Activated CD8-positive, alpha-beta memory T cell treated with anti-CD3 and anti-CD28 coated beads, Interleukin-2, amount 50 U/mL, for 1 hour (primary cell): ENCODE measurements around the gene FAIM2.

Experiments
- DNase-seq: peaks from one replicate; pipeline ENCODE4 v3.0.0-alpha.2; 2020; ENCODE audit errors: extremely low read depth

The FAIM2 gene

GRCh38 chr12:49939707-49940106, 36.0 kb upstream of the FAIM2 start:
- DNase-seq: no peak

- no peak for DNase-seq
These were observed 35.6 kb upstream of the FAIM2 start for GRCh38 chr12:49939307-49939706.

GRCh38 chr12:49937639-49938300, 34.1 kb upstream of the FAIM2 start:
- no peak for DNase-seq

GRCh38 chr12:49936925-49937324, 33.2 kb upstream of the FAIM2 start:
- DNase-seq: no peak

- DNase-seq: no peak
These were observed 30.8 kb upstream of the FAIM2 start for GRCh38 chr12:49934505-49934904.

- DNase-seq: no peak
These were observed 30.1 kb upstream of the FAIM2 start for GRCh38 chr12:49933796-49934195.

- no peak for DNase-seq
These were observed 28.9 kb upstream of the FAIM2 start for GRCh38 chr12:49932533-49933130.

- no peak for DNase-seq
These were observed 28.3 kb upstream of the FAIM2 start for GRCh38 chr12:49932023-49932422.

- DNase-seq: no peak
These were observed 27.0 kb upstream of the FAIM2 start for GRCh38 chr12:49930515-49931288.

GRCh38 chr12:49929581-49929980, 25.9 kb upstream of the FAIM2 start:
- DNase-seq: no peak

- DNase-seq: no peak
These were observed 24.8 kb upstream of the FAIM2 start for GRCh38 chr12:49928471-49928870.

- DNase-seq: no peak
These were observed 21.9 kb upstream of the FAIM2 start for GRCh38 chr12:49925433-49926204.

- no peak for DNase-seq
These were observed 21.0 kb upstream of the FAIM2 start for GRCh38 chr12:49924628-49925246.

- no peak for DNase-seq
These were observed 20.3 kb upstream of the FAIM2 start for GRCh38 chr12:49923880-49924556.

- DNase-seq: no peak
These were observed 19.4 kb upstream of the FAIM2 start for GRCh38 chr12:49923035-49923644.

GRCh38 chr12:49922349-49923034, 18.8 kb upstream of the FAIM2 start:
- no peak for DNase-seq

GRCh38 chr12:49921936-49922335, 18.2 kb upstream of the FAIM2 start:
- no peak for DNase-seq

GRCh38 chr12:49921299-49921698, 17.6 kb upstream of the FAIM2 start:
- DNase-seq: no peak

GRCh38 chr12:49920915-49921286, 17.2 kb upstream of the FAIM2 start:
- DNase-seq: no peak

- no peak for DNase-seq
These were observed 16.7 kb upstream of the FAIM2 start for GRCh38 chr12:49920241-49920914.
